H1 (cell line): ENCODE data around the gene MYO7B. TPM values are rescaled to one million over a fixed set of nuclear protein-coding genes. Genes with fewer than 3 reads are reported as not detected.
A peak's percentile ranks its signal among the peaks of the same experiment; 100 is the strongest.

ENCODE experiments used
- CTCF ChIA-PET: fragments of 300-600 bp; sonication (Branson Sonifier 250); formaldehyde crosslinking; loops from one replicate; lab custom pipeline; 2021; ENCODE audit not compliant: partially characterized antibody; lab: Charles Lee
- POLR2A ChIA-PET: fragments of 300-600 bp; sonication (Branson Sonifier 250); formaldehyde crosslinking; loops from one replicate; lab custom pipeline; 2021; ENCODE audit warnings: inconsistent platforms; ENCODE audit not compliant: partially characterized antibody; lab: Charles Lee
- DNase-seq, 2 experiments: peaks; one replicate each; pipeline versions ENCODE4 v3.0.0 to v3.0.0-alpha.2; 2010 to 2022; ENCODE audit warnings: low spot score in 2 of 2, low read depth in 1 of 2, mixed read lengths in 1 of 2
- FAIRE-seq: peaks from 2 replicates; lab custom pipeline; 2011; peaks lifted over from hg19 to GRCh38; lab: Jason Lieb, UNC
- H2AFZ ChIP-seq: 2 replicates; pipeline ENCODE4 v1.8.1; 2012; ENCODE audit warnings: low read length, inconsistent platforms
- H2AK5ac ChIP-seq: 2 replicates; pipeline ENCODE4 v1.6.1; 2013; ENCODE audit warnings: low read depth, low read length
- H2BK120ac ChIP-seq: replicated peaks from 2 replicates; pipeline ENCODE3; 2013; ENCODE audit warnings: low read depth, low read length, inconsistent platforms
- H2BK12ac ChIP-seq: 2 replicates; pipeline ENCODE4 v1.6.1; 2013; ENCODE audit warnings: low read depth, low read length
- H2BK15ac ChIP-seq: 2 replicates; pipeline ENCODE4 v1.6.1; 2013; ENCODE audit warnings: low read length
- H2BK20ac ChIP-seq: 2 replicates; pipeline ENCODE4 v1.6.1; 2013; ENCODE audit warnings: low read length
- H2BK5ac ChIP-seq: 2 replicates; pipeline ENCODE4 v1.6.1; 2013; ENCODE audit warnings: low read depth, low read length
- H3K14ac ChIP-seq: 2 replicates; pipeline ENCODE4 v1.6.1; 2013; ENCODE audit warnings: inconsistent platforms; ENCODE audit not compliant: insufficient read length
- H3K18ac ChIP-seq: 2 replicates; pipeline ENCODE4 v1.6.1; 2013; ENCODE audit warnings: low read length; ENCODE audit errors: extremely low read depth
- H3K23ac ChIP-seq: 2 replicates; pipeline ENCODE4 v1.6.1; 2013; ENCODE audit warnings: inconsistent platforms; ENCODE audit not compliant: insufficient read length
- H3K23me2 ChIP-seq: 2 replicates; pipeline ENCODE4 v1.6.1; 2013; ENCODE audit warnings: low read depth, low read length
- H3K27ac ChIP-seq: 2 replicates; pipeline ENCODE4 v1.6.1; 2011; ENCODE audit warnings: low read depth, low read length, inconsistent platforms
- H3K27me3 ChIP-seq, 4 experiments: replicated peaks in 1 of 4; 1 replicate in 1 of 4; 2 replicates in 3 of 4; pipeline versions ENCODE4 v1.6.1 to v1.8.1; 2011 to 2013; ENCODE audit warnings: low read length in 3 of 4, mild to moderate bottlenecking in 3 of 4, inconsistent platforms in 2 of 4, mixed read lengths in 2 of 4, moderate library complexity in 1 of 4; ENCODE audit not compliant: control insufficient read depth in 3 of 4, insufficient read depth in 3 of 4; ENCODE audit errors: extremely low read depth in 1 of 4
- H3K36me3 ChIP-seq, 4 experiments: 2 replicates each; pipeline versions ENCODE4 v1.6.1 to v1.8.1; 2011 to 2013; ENCODE audit warnings: mild to moderate bottlenecking in 4 of 4, low read length in 3 of 4, moderate library complexity in 2 of 4, control low read depth in 1 of 4, inconsistent platforms in 1 of 4; ENCODE audit not compliant: insufficient read depth in 4 of 4, control insufficient read depth in 2 of 4
- H3K4ac ChIP-seq: replicated peaks from 2 replicates; pipeline ENCODE3; 2013; ENCODE audit warnings: low read length, low read depth, mixed read lengths, inconsistent platforms; ENCODE audit not compliant: insufficient read length
- H3K4me1 ChIP-seq, 4 experiments: replicated peaks in 1 of 4; 1 replicate in 1 of 4; 2 replicates in 3 of 4; pipeline versions ENCODE4 v1.6.1 to v1.8.1; 2011 to 2013; ENCODE audit warnings: low read length in 3 of 4, inconsistent platforms in 2 of 4, mixed read lengths in 1 of 4; ENCODE audit not compliant: insufficient read depth in 4 of 4, control insufficient read depth in 3 of 4
- H3K4me2 ChIP-seq, 2 experiments: 2 replicates each; pipeline versions ENCODE4 v1.6.1 to v1.8.1; 2011 to 2013; ENCODE audit warnings: low read depth in 2 of 2, low read length in 2 of 2, control low read depth in 1 of 2, inconsistent platforms in 1 of 2, mild to moderate bottlenecking in 1 of 2; ENCODE audit not compliant: insufficient read depth in 1 of 2
- H3K4me3 ChIP-seq, 4 experiments: fragments of 200-600, 300-600 bp in 1 of 4; sonication (generic), shearing (Covaris generic), sonication (Bioruptor Twin) in 1 of 4; 2 replicates each; pipeline versions ENCODE4 v1.5.1 to v1.8.1; 2011 to 2016; ENCODE audit warnings: low read length in 4 of 4, low read depth in 3 of 4, control low read depth in 2 of 4, inconsistent platforms in 2 of 4, mild to moderate bottlenecking in 2 of 4, mixed read lengths in 1 of 4, moderate library complexity in 1 of 4; ENCODE audit not compliant: insufficient read depth in 2 of 4; ENCODE audit errors: extremely low read depth in 1 of 4
- H3K56ac ChIP-seq: replicated peaks from 2 replicates; pipeline ENCODE3; 2013; ENCODE audit warnings: low read depth, mild to moderate bottlenecking, mixed read lengths, low read length, inconsistent platforms; ENCODE audit not compliant: insufficient read length
- H3K79me1 ChIP-seq: 2 replicates; pipeline ENCODE4 v1.6.1; 2013; ENCODE audit warnings: low read depth, low read length, control low read depth
- H3K79me2 ChIP-seq, 2 experiments: 2 replicates each; pipeline versions ENCODE4 v1.6.1 to v1.8.1; 2012 to 2013; ENCODE audit warnings: low read length in 2 of 2, mild to moderate bottlenecking in 2 of 2, inconsistent platforms in 1 of 2; ENCODE audit not compliant: insufficient read depth in 2 of 2, control insufficient read depth in 1 of 2
- H3K9ac ChIP-seq, 4 experiments: replicated peaks in 1 of 4; 1 replicate in 1 of 4; 2 replicates in 3 of 4; pipeline versions ENCODE4 v1.6.1 to v1.8.1; 2011 to 2013; ENCODE audit warnings: low read depth in 3 of 4, low read length in 3 of 4, control low read depth in 2 of 4, mild to moderate bottlenecking in 2 of 4, moderate library complexity in 2 of 4, inconsistent platforms in 1 of 4; ENCODE audit errors: extremely low read depth in 1 of 4
- H3K9me3 ChIP-seq, 2 experiments: 2 replicates each; pipeline versions ENCODE4 v1.6.1 to v1.8.1; 2012 to 2013; ENCODE audit warnings: mild to moderate bottlenecking in 2 of 2, moderate library complexity in 2 of 2, control low read depth in 1 of 2, inconsistent platforms in 1 of 2, low read depth in 1 of 2, low read length in 1 of 2, mixed read lengths in 1 of 2; ENCODE audit not compliant: insufficient read depth in 2 of 2
- H4K20me1 ChIP-seq, 2 experiments: replicated peaks in 1 of 2; 2 replicates each; pipeline versions ENCODE3 to v1.8.1; 2011 to 2013; ENCODE audit warnings: inconsistent platforms in 2 of 2, low read length in 2 of 2, mild to moderate bottlenecking in 1 of 2; ENCODE audit not compliant: insufficient read depth in 2 of 2, control insufficient read depth in 1 of 2
- H4K5ac ChIP-seq: 2 replicates; pipeline ENCODE4 v1.6.1; 2013; ENCODE audit warnings: low read length, low read depth, mixed read lengths, inconsistent platforms; ENCODE audit not compliant: insufficient read length
- H4K8ac ChIP-seq: 2 replicates; pipeline ENCODE4 v1.8.0; 2013; ENCODE audit warnings: mild to moderate bottlenecking, moderate library complexity, low read length, inconsistent platforms; ENCODE audit not compliant: insufficient read depth; ENCODE audit errors: extremely low read depth
- H4K91ac ChIP-seq: replicated peaks from 2 replicates; pipeline ENCODE3; 2013; ENCODE audit warnings: low read length, mixed read lengths, inconsistent platforms; ENCODE audit not compliant: insufficient read length
- CHD2 ChIP-seq: IDR thresholded peaks from 2 replicates; pipeline ENCODE4 v1.6.1; 2012; ENCODE audit warnings: low read length, improper control_type of control experiment
- CREB1 ChIP-seq: IDR thresholded peaks from 2 replicates; pipeline ENCODE4 v1.6.1; 2012; ENCODE audit warnings: inconsistent platforms
- EZH2 ChIP-seq: fragments of 200-600 bp; sonication (generic); IDR thresholded peaks from 2 replicates; pipeline ENCODE4 v1.7.1; 2012; ENCODE audit warnings: low read depth, mild to moderate bottlenecking, moderate library complexity, low read length, inconsistent platforms; ENCODE audit not compliant: severe bottlenecking
- KDM1A ChIP-seq: fragments of 200-600, 300-600 bp; sonication (generic); IDR thresholded peaks from 2 replicates; pipeline ENCODE4 v1.7.1; 2016; ENCODE audit warnings: mild to moderate bottlenecking, low read length, borderline replicate concordance
- POU5F1 ChIP-seq: IDR thresholded peaks from 2 replicates; pipeline ENCODE4 v1.6.1; 2011; ENCODE audit warnings: low read depth, mild to moderate bottlenecking, low read length, moderate library complexity
- RFX5 ChIP-seq: IDR thresholded peaks from 2 replicates; pipeline ENCODE4 v1.6.1; 2011; ENCODE audit warnings: low read depth, low read length, improper control_type of control experiment, borderline replicate concordance
- RNF2 ChIP-seq: fragments of 200-900, 300-1000 bp; sonication (generic); IDR thresholded peaks from 2 replicates; pipeline ENCODE4 v1.7.1; 2016; ENCODE audit warnings: borderline replicate concordance, low read depth, mild to moderate bottlenecking, antibody characterized with exemption, low read length; ENCODE audit not compliant: poor library complexity, severe bottlenecking; ENCODE audit errors: missing control alignments
- SAP30 ChIP-seq: fragments of 300-600 bp; sonication (generic); IDR thresholded peaks from 2 replicates; pipeline ENCODE4 v1.7.1; 2012; ENCODE audit warnings: low read length, moderate library complexity, mild to moderate bottlenecking, inconsistent platforms; ENCODE audit not compliant: insufficient read depth, insufficient replicate concordance
- TAF7 ChIP-seq: optimal IDR thresholded peaks from 2 replicates; pipeline ENCODE3; 2011; ENCODE audit warnings: low read depth, mild to moderate bottlenecking, inconsistent platforms, low read length, moderate library complexity, borderline replicate concordance
- USF2 ChIP-seq: IDR thresholded peaks from 2 replicates; pipeline ENCODE4 v1.6.1; 2011; ENCODE audit warnings: low read length, improper control_type of control experiment
- WGBS, 2 experiments: shearing (Covaris generic) in 1 of 2; methylation state at CpG; one replicate each; pipeline versions ENCODE4 v1.1.6 to v1.1.7; 2013 to 2015; ENCODE audit warnings: low lambda C conversion rate in 2 of 2, mixed read lengths in 2 of 2, inconsistent platforms in 1 of 2, low coverage in 1 of 2, missing lambda C conversion rate in 1 of 2; ENCODE audit not compliant: insufficient replicate concordance in 2 of 2, insufficient coverage in 1 of 2, insufficient read length in 1 of 2; ENCODE audit errors: extremely low coverage in 1 of 2, missing lambda C conversion rate in 1 of 2; 5-methylcytosine and 5-hydroxymethylcytosine counted together
- long read RNA-seq, 2 experiments: library from RNA in 1 of 2; library from capped mRNA in 1 of 2; stranded (forward); transcript quantifications; one replicate each; pipeline ENCODE4 v2.0.0, GENCODE V29; 2021; ENCODE audit warnings: inconsistent platforms in 1 of 2
- polyA minus RNA-seq, 3 experiments: library from RNA; depleted of rRNA, polyadenylated mRNA; stranded (reverse); fragments of >200 nt; gene quantifications; 1 replicate in 2 of 3; 2 replicates in 1 of 3; pipeline ENCODE4 v1.2.3, GENCODE V29; 2011
- polyA plus RNA-seq, 7 experiments: library from polyadenylated mRNA; depleted of rRNA in 3 of 7; stranded (reverse) in 5 of 7; unstranded in 2 of 7; fragments of >200 nt in 5 of 7; fragments of 200-250 nt in 2 of 7; gene quantifications; 1 replicate in 5 of 7; 2 replicates in 1 of 7; 4 replicates in 1 of 7; pipeline versions ENCODE4 v1.2.1 to v1.2.3, GENCODE V29; 2011 to 2013; ENCODE audit warnings: missing spikeins in 2 of 7, mixed read lengths in 2 of 7
- total RNA-seq: library from RNA; stranded (reverse); fragmentation: NEBNext Ultra II Directional; extraction: Animal tissue kit (Norgen Biotek cat#: 25700); gene quantifications from 2 replicates; pipeline ENCODE4 v1.2.1, GENCODE V29; 2021

The MYO7B gene
- total RNA-seq = not detected in 2 replicates
- 0.05 TPM in 1 of 2 replicates, not detected in the other for polyA plus RNA-seq (2011; rRNA removed)
- polyA plus RNA-seq (2011; cell fraction: cytosol; rRNA removed) = not detected
- polyA plus RNA-seq (2011; cell fraction: nucleus; rRNA removed) = 0.01 TPM
- not detected in 4 replicates for polyA plus RNA-seq (2012, experiment 1 of 2)
- not detected for polyA plus RNA-seq (2012, experiment 2 of 2)
- not detected for polyA plus RNA-seq (2013, experiment 1 of 2)
- not detected for polyA plus RNA-seq (2013, experiment 2 of 2)
- not detected in 2 replicates for polyA minus RNA-seq (2011; rRNA and poly(A)+ RNA removed)
- polyA minus RNA-seq (2011; cell fraction: cytosol; rRNA and poly(A)+ RNA removed) = not detected
- polyA minus RNA-seq (2011; cell fraction: nucleus; rRNA and poly(A)+ RNA removed) = not detected
- long read RNA-seq, experiment 1 = 0 reads
- long read RNA-seq, experiment 2 = 0 reads

GRCh38 chr2:127535422-127535901, at the start of gene MYO7B:
Gene MYO7B (plus strand): TSS chr2:127535683. CDS start chr2:127559723, 24,040 bp downstream.
- Histone ChIP-seq H2BK20ac (no peak within 1 kb of the TSS), H4K5ac (no peak within 1 kb of the TSS), H4K91ac (no peak within 1 kb of the TSS), H3K27me3 (no peaks in the 10 kb centered on the region; a peak in 2 of 7 replicates), H3K9ac (no peak within 1 kb of the TSS), H2BK5ac (no peak within 1 kb of the TSS), H3K36me3 (no peaks in the 10 kb centered on the region), H3K4me3 (no peak within 1 kb of the TSS), H3K79me1 (no peaks in the 10 kb centered on the region), H2AFZ (no peak within 1 kb of the TSS), H2BK12ac (no peak within 1 kb of the TSS), H3K4me1 (no peaks in the 10 kb centered on the region), H3K18ac (no peak within 1 kb of the TSS), H3K4me2 (no peak within 1 kb of the TSS), H3K23ac (no peak within 1 kb of the TSS), H3K14ac (no peak within 1 kb of the TSS), H3K79me2 (no peaks in the 10 kb centered on the region), H3K56ac (no peak within 1 kb of the TSS), H2BK15ac (no peak within 1 kb of the TSS), H3K9me3 (no peaks in the 10 kb centered on the region), H2AK5ac (no peak within 1 kb of the TSS), H4K8ac (peak within 1 kb of the TSS; percentile 82), H3K27ac (no peak within 1 kb of the TSS), H2BK120ac (no peak within 1 kb of the TSS), H3K4ac (no peak within 1 kb of the TSS), H3K23me2 (no peaks in the 10 kb centered on the region), H4K20me1 (no peaks in the 10 kb centered on the region)
- WGBS, 2 experiments = 89% methylated on average over 11 of the region's 11 CpGs; no CpG with 5 or more reads in 1 of the 2 experiments
- DNase-seq = no peak
- POLR2A ChIA-PET = interaction anchor here (1.5 kb wide), 1 partner anchor 9 kb away, joined by 3 read pairs; the partner anchor contains the start of gene IWS1
- FAIRE-seq = no peak
- CTCF ChIA-PET = interaction anchor here (1.1 kb wide), 1 partner anchor 17 kb away, joined by 3 read pairs; no protein-coding TSS in a partner anchor
- TF ChIP-seq RFX5 = no peak
- TF ChIP-seq KDM1A = no peak
- TF ChIP-seq USF2 = no peak
- TF ChIP-seq SAP30 = no peak
- TF ChIP-seq CHD2 = no peak
- no peak for TF ChIP-seq RNF2
- no peak for TF ChIP-seq CREB1
- TF ChIP-seq TAF7 = no peak
- no peak for TF ChIP-seq EZH2
- TF ChIP-seq POU5F1 = no peak
